Activated naive CD8-positive, alpha-beta T cell treated with anti-CD3 and anti-CD28 coated beads, Interleukin-2, amount 50 U/mL, for 16 hours (primary cell): Measurements from ENCODE around the gene TSKS.
A peak's percentile ranks its signal among the peaks of the same experiment; 100 is the strongest.
"Not testable (repeated sequence)": the region's sequence is repeated elsewhere in the genome, so short reads cannot be mapped to it uniquely, and the experiment has no call there.

Source experiments
- DNase-seq: peaks from one replicate; pipeline ENCODE4 v3.0.0-alpha.2; 2020; ENCODE audit warnings: low read depth, low spot score

TSKS gene

GRCh38 chr19:49766930-49767299 is 3.8 kb upstream of the TSKS start, which contains the start of gene AP2A1:
Gene AP2A1, plus strand, starts transcription at chr19:49767001. Its CDS starts 133 bp downstream, at chr19:49767134.
- DNase-seq = peak; percentile 9

GRCh38 chr19:49766007-49766929 is 3.2 kb upstream of the TSKS start:
- DNase-seq = peak; percentile 99

- DNase-seq = no peak
Observed at GRCh38 chr19:49764341-49764740, 1.2 kb upstream of the TSKS start.

GRCh38 chr19:49761625-49762311 is 1.3 kb downstream of the TSKS start:
- DNase-seq = no peak

GRCh38 chr19:49761249-49761624 is 1.9 kb downstream of the TSKS start:
- no peak for DNase-seq

GRCh38 chr19:49758292-49758691 is 4.8 kb downstream of the TSKS start:
- DNase-seq = no peak

- DNase-seq = no peak
Observed at GRCh38 chr19:49755956-49756355, 7.2 kb downstream of the TSKS start.

- DNase-seq = no peak
Observed at GRCh38 chr19:49752701-49753100, 10.4 kb downstream of the TSKS start.

- DNase-seq = no peak
Observed at GRCh38 chr19:49749771-49750170, 13.3 kb downstream of the TSKS start.

- no peak for DNase-seq
Observed at GRCh38 chr19:49749055-49749716, 13.9 kb downstream of the TSKS start.

GRCh38 chr19:49746206-49746958 is 16.7 kb downstream of the TSKS start:
- peak; percentile 11 for DNase-seq

- DNase-seq = no peak
Observed at GRCh38 chr19:49744946-49745381, 18.1 kb downstream of the TSKS start.

GRCh38 chr19:49741210-49741844 is 21.8 kb downstream of the TSKS start:
- no peak for DNase-seq

- DNase-seq = no peak
Observed at GRCh38 chr19:49739933-49740332, 23.2 kb downstream of the TSKS start.

- DNase-seq = no peak
Observed at GRCh38 chr19:49739098-49739497, 24.0 kb downstream of the TSKS start.

- DNase-seq = no peak
Observed at GRCh38 chr19:49738268-49738667, 24.8 kb downstream of the TSKS start.

GRCh38 chr19:49730166-49730565 is 32.9 kb downstream of the TSKS start:
- DNase-seq = no peak

- no peak for DNase-seq
Observed at GRCh38 chr19:49727217-49728030, 35.7 kb downstream of the TSKS start.

GRCh38 chr19:49719420-49719819 is 43.7 kb downstream of the TSKS start:
- not testable (repeated sequence) for DNase-seq

- no peak for DNase-seq
Observed at GRCh38 chr19:49718991-49719390, 44.1 kb downstream of the TSKS start.
